DMS153 treated with DMSO at 0.1 percent for 48 hours (cell line): ENCODE measurements around the gene MYLK.

Source experiments
- DNase-seq: peaks from one replicate; lab custom pipeline; 2025; ENCODE audit not compliant: unreplicated experiment; lab: John Stamatoyannopoulos, UW

MYLK gene

DNA sequence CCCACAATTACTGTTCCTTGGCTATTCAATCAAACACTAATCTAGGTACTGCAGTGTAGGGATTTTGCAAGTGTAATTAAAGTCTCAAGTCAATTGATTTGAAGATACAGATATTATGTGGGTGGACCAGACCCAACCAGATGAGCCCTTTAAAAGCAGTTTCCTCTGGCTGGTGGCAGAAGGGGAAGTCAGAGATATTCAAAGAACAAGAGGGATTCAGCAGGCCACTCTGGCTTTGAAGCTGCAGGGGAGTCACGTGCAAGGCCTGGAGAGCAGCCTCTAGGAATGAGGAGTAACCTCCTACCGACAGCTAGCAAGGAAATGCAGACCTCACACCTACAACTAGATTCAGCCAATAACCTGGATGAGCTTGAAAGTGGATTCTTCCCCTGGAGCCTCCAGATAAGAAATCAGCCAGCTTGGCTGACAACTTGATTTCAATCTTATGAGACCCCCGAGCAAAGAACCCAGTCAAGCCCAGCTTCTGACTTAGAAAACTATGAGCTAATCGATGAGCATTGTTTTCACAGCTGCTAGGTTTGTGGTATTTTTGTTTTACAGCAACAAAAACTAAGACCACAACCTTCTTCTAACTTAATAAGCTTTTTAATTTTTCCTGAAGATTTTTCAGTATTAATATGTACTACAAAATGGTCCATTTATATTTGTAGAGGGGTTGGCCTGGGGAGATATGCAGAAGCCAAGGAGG is 312.7 kb downstream of the MYLK start:
- no peak for DNase-seq

GRCh38 chr3:123568875-123569274 is 315.3 kb downstream of the MYLK start:
- no peak for DNase-seq

DNA sequence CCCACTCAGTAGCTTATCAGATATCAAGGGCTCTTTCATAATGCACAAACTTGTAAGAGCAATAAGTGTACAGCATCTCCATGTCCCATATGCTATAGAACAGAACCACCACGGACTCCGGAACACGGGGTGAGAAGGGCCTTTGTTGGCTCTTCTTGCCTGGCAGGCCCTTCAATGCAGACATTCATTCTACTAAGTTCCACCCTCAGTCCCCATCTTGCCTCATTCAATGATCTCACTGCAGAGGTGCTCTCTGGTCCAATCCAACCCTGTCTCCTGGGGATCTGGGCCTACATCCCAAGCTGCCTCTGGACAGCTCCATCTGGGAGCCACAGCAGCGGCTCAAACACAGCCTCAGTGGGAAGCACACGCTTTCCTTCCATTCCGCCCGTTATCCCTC is 316.1 kb downstream of the MYLK start:
- DNase-seq, result no peak

DNA sequence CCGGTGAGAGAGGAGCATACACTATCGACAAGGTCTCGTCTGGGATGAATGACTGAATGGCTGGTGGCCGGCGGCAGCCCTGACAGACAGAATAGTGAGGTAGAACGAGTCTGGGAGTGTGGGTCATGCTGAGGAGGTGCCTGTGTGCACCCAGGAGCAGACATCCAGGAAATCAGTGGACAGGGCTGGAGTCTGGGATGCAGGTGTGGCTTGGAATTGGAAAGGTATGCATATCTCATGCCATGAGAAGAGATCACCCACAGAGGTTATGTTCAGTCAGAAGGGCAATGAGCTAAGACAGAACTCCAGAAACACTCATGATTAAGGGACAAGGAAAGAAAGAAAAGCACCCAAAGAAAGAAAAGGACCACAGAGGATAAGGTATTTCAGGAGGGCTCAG is 320.1 kb downstream of the MYLK start:
- DNase-seq, result no peak

DNA sequence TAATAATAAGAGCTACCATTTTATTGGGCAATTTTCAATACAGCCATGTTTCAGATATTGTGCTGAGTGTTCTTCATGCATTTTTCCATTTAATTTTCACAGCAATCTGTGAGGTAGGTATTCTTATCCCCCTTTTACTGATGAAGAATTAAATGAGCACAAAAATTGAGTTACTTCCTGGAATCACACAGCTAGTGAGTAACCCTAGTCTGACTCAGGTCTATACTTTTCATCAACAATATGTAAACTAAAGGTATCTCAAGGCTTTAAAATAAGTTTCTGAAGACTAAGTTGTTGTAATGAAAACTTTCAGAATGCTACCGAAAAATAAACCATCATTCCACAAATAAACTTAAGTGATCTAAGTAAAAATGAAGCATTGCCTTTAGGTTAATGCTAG is 321.6 kb downstream of the MYLK start:
- DNase-seq, result no peak

- no peak for DNase-seq
These were observed 322.9 kb downstream of the MYLK start for GRCh38 chr3:123561188-123561587.
